ENCODE data around the gene MPO. TPM values are rescaled to one million over a fixed set of nuclear protein-coding genes. Genes with fewer than 3 reads are reported as not detected.

The MPO gene
- total and polyA plus RNA-seq, 10 of the 15 experiments (the other 5 are each of a cell fraction or from before 2014, with no cell fraction given), result 0.06 to 0.49 (median 0.14) TPM

DNA sequence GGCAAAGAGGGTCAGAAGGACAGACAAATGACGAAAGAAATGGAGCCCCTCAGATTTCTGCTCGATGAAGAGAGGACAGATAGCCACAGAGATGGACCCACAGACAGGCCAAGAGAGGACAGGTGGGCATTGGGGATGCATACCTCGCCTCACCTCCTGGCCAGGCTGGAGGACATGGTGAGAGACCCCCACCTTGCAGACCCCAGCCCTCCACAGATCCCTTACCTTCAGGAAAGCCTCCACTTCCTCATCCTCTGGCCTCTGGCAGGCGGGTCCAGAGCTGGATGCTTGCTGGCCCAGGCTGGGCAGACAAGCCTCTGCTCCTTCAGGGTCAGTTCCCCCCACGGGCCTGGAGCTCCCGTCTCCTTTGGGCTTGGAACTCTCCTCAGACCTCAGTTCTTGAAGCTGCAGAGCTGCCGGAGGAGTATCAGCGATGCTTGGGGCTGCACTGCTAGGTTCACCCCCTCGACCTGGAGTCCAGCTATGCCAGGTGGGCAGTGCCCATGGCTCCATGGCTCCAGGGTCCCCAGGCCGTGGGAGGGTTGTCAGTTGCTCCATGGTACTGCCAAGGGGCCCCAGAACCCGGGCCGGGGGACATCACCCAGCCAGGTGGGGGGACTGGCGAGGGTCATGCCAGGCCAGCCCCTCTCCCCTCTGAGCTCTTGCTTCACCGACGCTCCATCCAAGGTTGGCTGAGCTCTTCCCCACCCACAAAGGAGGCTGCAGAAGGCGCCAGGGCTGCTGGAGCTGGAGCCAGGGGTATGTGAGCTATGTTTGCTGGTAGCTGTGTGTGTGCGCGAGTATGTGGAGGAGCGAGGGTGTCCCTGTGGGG lies 46.8 kb upstream of the MPO start:
- ChIA-PET CTCF (interaction anchor here (0.8 to 4.0 kb wide), 9 partner anchors 10 to 89 kb away, joined by 3 to 51 read pairs (median 6); partner anchors contain the start of genes RNF43 and SUPT4H1), RAD21 (ENCODE audit: unreplicated experiment) (interaction anchor here (1.1 to 3.6 kb wide), 7 partner anchors 10 to 90 kb away, joined by 3 to 40 read pairs (median 7); partner anchors contain the start of genes RNF43 and SUPT4H1), POLR2A (interaction anchor here (0.7 to 8.4 kb wide), 8 partner anchors 10 to 111 kb away, joined by 3 to 77 read pairs (median 4); partner anchors contain the start of gene SUPT4H1), SMC1A (ENCODE audit: uncharacterized antibody, unreplicated experiment) (interaction anchor here (0.6 to 3.8 kb wide), 13 partner anchors 9 to 177 kb away, joined by 3 to 40 read pairs (median 4); partner anchors contain the start of genes RNF43 and SUPT4H1)
- Histone ChIP-seq H3K27ac (ENCODE audit: control insufficient read depth, insufficient read depth) (peak overlapping the region; percentile 60), H3K4me3 (peak overlapping the region; percentile 11; the same call in 1 of the 2 replicates), H3K27me3 (replicated peaks in 1 of 2; ENCODE audit: control insufficient read depth in 2 of 2, insufficient read depth in 2 of 2, low read length in 1 of 2) (no peaks in the 10 kb centered on the region; a peak in 1 of 4 replicates), H3K36me3 (ENCODE audit: control insufficient read depth in 2 of 2, insufficient read depth in 2 of 2, low read length in 1 of 2) (peaks cover 6 to 14% of the 10 kb centered on the region in 2 experiments), H3K4me2 (ENCODE audit: control insufficient read depth, insufficient read depth) (peak overlapping the region; percentile 52), H2AFZ (ENCODE audit: control insufficient read depth, low read depth, low read length) (no peak overlapping the region), H3K9me3 (replicated peaks; ENCODE audit: control insufficient read depth, insufficient read depth, low read length) (no peaks in the 10 kb centered on the region; the same call in 2 of the 3 replicates), H3K79me2 (ENCODE audit: control insufficient read depth, insufficient read depth, low read length) (peaks cover 40% of the 10 kb centered on the region), H4K20me1 (ENCODE audit: control insufficient read depth, insufficient read depth) (no peaks in the 10 kb centered on the region; the same call in 1 of the 2 replicates), H3K9ac (ENCODE audit: control insufficient read depth, insufficient read depth, low read length) (peak overlapping the region; percentile 48; the same call in 1 of the 2 replicates), H3K4me1 (ENCODE audit: control insufficient read depth, insufficient read depth, low read length) (peaks cover 18% of the 10 kb centered on the region)
- intact Hi-C loops (cut with micrococcal nuclease; ENCODE audit: unreplicated experiment) (no loop called here), in situ Hi-C loops (cut with MboI) (no loop called here)
- WGBS (ENCODE audit: insufficient coverage, insufficient replicate concordance, low lambda C conversion rate, missing lambda C conversion rate), result 16% methylated on average over 19 of the region's 19 CpGs
- ATAC-seq (no peak), FAIRE-seq (no peak), DNase-seq (ENCODE audit: low read depth, low spot score) (no peak)
- BruUV-seq (replicated peaks), result no TSS peak
- TF ChIP-seq NR2F1 (conservative IDR thresholded peaks at IDR 0.05) (0 out of 2 replicates have a peak, but pooled peaks have one; percentile 9), ZNF687 (IDR thresholded peaks at IDR 0.05) (peak; percentile 12; the same call in 1 of the 2 replicates), ZNF24 (IDR thresholded peaks at IDR 0.05) (no peak), ZSCAN29 (IDR thresholded peaks at IDR 0.05) (no peak; the same call in 1 of the 2 replicates), PBX3 (IDR thresholded peaks at IDR 0.05; ENCODE audit: insufficient replicate concordance, low read depth, low read length) (peak; percentile 48), IKZF2 (IDR thresholded peaks at IDR 0.05) (no peak), HSF1 (IDR thresholded peaks at IDR 0.05; ENCODE audit: low read depth, low read length) (no peak), FOS (IDR thresholded peaks at IDR 0.05; ENCODE audit: borderline replicate concordance, extremely low read depth, insufficient read length) (no peak)
- TF ChIP-seq, protein P1, sequence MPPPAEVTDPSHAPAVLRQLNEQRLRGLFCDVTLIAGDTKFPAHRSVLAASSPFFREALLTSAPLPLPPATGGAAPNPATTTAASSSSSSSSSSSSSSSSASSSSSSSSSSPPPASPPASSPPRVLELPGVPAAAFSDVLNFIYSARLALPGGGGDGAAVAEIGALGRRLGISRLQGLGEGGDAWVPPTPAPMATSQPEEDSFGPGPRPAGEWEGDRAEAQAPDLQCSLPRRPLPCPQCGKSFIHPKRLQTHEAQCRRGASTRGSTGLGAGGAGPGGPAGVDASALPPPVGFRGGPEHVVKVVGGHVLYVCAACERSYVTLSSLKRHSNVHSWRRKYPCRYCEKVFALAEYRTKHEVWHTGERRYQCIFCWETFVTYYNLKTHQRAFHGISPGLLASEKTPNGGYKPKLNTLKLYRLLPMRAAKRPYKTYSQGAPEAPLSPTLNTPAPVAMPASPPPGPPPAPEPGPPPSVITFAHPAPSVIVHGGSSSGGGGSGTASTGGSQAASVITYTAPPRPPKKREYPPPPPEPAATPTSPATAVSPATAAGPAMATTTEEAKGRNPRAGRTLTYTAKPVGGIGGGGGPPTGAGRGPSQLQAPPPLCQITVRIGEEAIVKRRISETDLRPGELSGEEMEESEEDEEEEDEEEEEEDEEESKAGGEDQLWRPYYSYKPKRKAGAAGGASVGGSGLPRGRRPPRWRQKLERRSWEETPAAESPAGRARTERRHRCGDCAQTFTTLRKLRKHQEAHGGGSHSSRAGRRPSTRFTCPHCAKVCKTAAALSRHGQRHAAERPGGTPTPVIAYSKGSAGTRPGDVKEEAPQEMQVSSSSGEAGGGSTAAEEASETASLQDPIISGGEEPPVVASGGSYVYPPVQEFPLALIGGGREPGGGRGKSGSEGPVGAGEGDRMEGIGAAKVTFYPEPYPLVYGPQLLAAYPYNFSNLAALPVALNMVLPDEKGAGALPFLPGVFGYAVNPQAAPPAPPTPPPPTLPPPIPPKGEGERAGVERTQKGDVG (CRISPR knock-in tag; IDR thresholded peaks at IDR 0.05), result no peak

All from GM12878 (cell line).